Measurements from ENCODE around the gene MIGA2.
"Not testable (repeated sequence)": the region's sequence is repeated elsewhere in the genome, so short reads cannot be mapped to it uniquely, and the experiment has no call there.

The MIGA2 gene

GRCh38 chr9:129036241-129036922 is at the start of gene MIGA2:
MIGA2 (plus strand) TSS chr9:129036626; CDS start chr9:129040595, 3,969 bp downstream.
- DNase-seq = peak; percentile 84 to 88 (median 86)

- no peak for DNase-seq
These were observed 49.8 kb upstream of the MIGA2 start for GRCh38 chr9:128986671-128987070.

GRCh38 chr9:128987805-128988204 is 48.6 kb upstream of the MIGA2 start:
- no peak for DNase-seq

GRCh38 chr9:128992995-128993394 is 43.4 kb upstream of the MIGA2 start:
- DNase-seq = no peak

GRCh38 chr9:128995791-128996190 is 40.6 kb upstream of the MIGA2 start:
- no peak for DNase-seq

- no peak for DNase-seq
These were observed 38.0 kb upstream of the MIGA2 start for GRCh38 chr9:128998462-128998861.

GRCh38 chr9:128999581-129000206 is 36.7 kb upstream of the MIGA2 start:
- no peak for DNase-seq

- no peak for DNase-seq
These were observed 34.7 kb upstream of the MIGA2 start for GRCh38 chr9:129001504-129002325.

- DNase-seq = no peak
These were observed 33.4 kb upstream of the MIGA2 start for GRCh38 chr9:129002992-129003391.

- DNase-seq = not testable (repeated sequence)
These were observed 32.3 kb upstream of the MIGA2 start for GRCh38 chr9:129004173-129004572.

- no peak for DNase-seq
These were observed 31.0 kb upstream of the MIGA2 start for GRCh38 chr9:129005336-129005997.

GRCh38 chr9:129006328-129007034 is 29.9 kb upstream of the MIGA2 start:
- DNase-seq = no peak

GRCh38 chr9:129007035-129007765 is 29.2 kb upstream of the MIGA2 start:
- no peak for DNase-seq

GRCh38 chr9:129007766-129008468 is 28.5 kb upstream of the MIGA2 start:
- no peak for DNase-seq

GRCh38 chr9:129008469-129008965 is 27.9 kb upstream of the MIGA2 start:
- DNase-seq = no peak

GRCh38 chr9:129008986-129009583 is 27.3 kb upstream of the MIGA2 start:
- DNase-seq = no peak

GRCh38 chr9:129009584-129010141 is 26.8 kb upstream of the MIGA2 start:
- no peak for DNase-seq

GRCh38 chr9:129010267-129010975 is 26.0 kb upstream of the MIGA2 start:
- no peak for DNase-seq

GRCh38 chr9:129011170-129011569 is 25.3 kb upstream of the MIGA2 start:
- DNase-seq = no peak
